ENCODE data around the gene VPS39.
"Not testable (repeated sequence)": the region's sequence is repeated elsewhere in the genome, so short reads cannot be mapped to it uniquely, and the experiment has no call there.

- TF ChIP-seq, protein P1, sequence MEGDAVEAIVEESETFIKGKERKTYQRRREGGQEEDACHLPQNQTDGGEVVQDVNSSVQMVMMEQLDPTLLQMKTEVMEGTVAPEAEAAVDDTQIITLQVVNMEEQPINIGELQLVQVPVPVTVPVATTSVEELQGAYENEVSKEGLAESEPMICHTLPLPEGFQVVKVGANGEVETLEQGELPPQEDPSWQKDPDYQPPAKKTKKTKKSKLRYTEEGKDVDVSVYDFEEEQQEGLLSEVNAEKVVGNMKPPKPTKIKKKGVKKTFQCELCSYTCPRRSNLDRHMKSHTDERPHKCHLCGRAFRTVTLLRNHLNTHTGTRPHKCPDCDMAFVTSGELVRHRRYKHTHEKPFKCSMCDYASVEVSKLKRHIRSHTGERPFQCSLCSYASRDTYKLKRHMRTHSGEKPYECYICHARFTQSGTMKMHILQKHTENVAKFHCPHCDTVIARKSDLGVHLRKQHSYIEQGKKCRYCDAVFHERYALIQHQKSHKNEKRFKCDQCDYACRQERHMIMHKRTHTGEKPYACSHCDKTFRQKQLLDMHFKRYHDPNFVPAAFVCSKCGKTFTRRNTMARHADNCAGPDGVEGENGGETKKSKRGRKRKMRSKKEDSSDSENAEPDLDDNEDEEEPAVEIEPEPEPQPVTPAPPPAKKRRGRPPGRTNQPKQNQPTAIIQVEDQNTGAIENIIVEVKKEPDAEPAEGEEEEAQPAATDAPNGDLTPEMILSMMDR (IDR thresholded peaks at IDR 0.05; ENCODE audit: borderline replicate concordance, extremely low read depth, low read length, poor library complexity, severe bottlenecking) = not testable (repeated sequence)
- not testable (repeated sequence) for TF ChIP-seq EZH2 (IDR thresholded peaks at IDR 0.05; ENCODE audit: borderline replicate concordance, low read depth, low read length, severe bottlenecking)
Observed at GRCh38 chr15:42228981-42229380, 20.9 kb upstream of the VPS39 start.

Measured in DND-41 (cell line).